ENCODE data around the gene PTPRM. TPM values are rescaled to one million over a fixed set of nuclear protein-coding genes. Genes with fewer than 3 reads are reported as not detected.

Gene PTPRM
- total RNA-seq, 1 donor from 2014 or later: 1.00 TPM

- H3K36me3 Mint-ChIP-seq (ENCODE audit: low read depth): no peaks in the 10 kb centered on the region
- CTCF ChIA-PET: no interaction called here
- intact Hi-C loops (cut with micrococcal nuclease): no loop called here
- POLR2A ChIA-PET: no interaction called here
- H3K9me3 Mint-ChIP-seq: peaks cover 18% of the 10 kb centered on the region
- TF ChIP-seq, protein P1, sequence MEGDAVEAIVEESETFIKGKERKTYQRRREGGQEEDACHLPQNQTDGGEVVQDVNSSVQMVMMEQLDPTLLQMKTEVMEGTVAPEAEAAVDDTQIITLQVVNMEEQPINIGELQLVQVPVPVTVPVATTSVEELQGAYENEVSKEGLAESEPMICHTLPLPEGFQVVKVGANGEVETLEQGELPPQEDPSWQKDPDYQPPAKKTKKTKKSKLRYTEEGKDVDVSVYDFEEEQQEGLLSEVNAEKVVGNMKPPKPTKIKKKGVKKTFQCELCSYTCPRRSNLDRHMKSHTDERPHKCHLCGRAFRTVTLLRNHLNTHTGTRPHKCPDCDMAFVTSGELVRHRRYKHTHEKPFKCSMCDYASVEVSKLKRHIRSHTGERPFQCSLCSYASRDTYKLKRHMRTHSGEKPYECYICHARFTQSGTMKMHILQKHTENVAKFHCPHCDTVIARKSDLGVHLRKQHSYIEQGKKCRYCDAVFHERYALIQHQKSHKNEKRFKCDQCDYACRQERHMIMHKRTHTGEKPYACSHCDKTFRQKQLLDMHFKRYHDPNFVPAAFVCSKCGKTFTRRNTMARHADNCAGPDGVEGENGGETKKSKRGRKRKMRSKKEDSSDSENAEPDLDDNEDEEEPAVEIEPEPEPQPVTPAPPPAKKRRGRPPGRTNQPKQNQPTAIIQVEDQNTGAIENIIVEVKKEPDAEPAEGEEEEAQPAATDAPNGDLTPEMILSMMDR (IDR thresholded peaks at IDR 0.05): no peak
- no peaks in the 10 kb centered on the region for H3K27me3 Mint-ChIP-seq
- H3K4me3 Mint-ChIP-seq: no peak overlapping the region
- no peak overlapping the region for H3K27ac Mint-ChIP-seq
- ATAC-seq (ENCODE audit: low read depth): no peak
- H3K4me1 Mint-ChIP-seq: no peaks in the 10 kb centered on the region
- DNase-seq: no peak
Observed at GRCh38 chr18:8177330-8178016, 610.4 kb downstream of the PTPRM start.

GRCh38 chr18:8186413-8186812, 619.3 kb downstream of the PTPRM start:
- Mint-ChIP-seq H3K27ac (no peak overlapping the region), H3K4me3 (no peak overlapping the region), H3K4me1 (no peaks in the 10 kb centered on the region), H3K9me3 (peaks cover 2% of the 10 kb centered on the region), H3K27me3 (no peaks in the 10 kb centered on the region), H3K36me3 (ENCODE audit: low read depth) (no peaks in the 10 kb centered on the region)
- ATAC-seq (ENCODE audit: low read depth) (no peak), DNase-seq (no peak)
- CTCF ChIA-PET: no interaction called here
- TF ChIP-seq, protein P1 (IDR thresholded peaks at IDR 0.05): no peak
- intact Hi-C loops (cut with micrococcal nuclease): no loop called here
- POLR2A ChIA-PET: no interaction called here

DNA sequence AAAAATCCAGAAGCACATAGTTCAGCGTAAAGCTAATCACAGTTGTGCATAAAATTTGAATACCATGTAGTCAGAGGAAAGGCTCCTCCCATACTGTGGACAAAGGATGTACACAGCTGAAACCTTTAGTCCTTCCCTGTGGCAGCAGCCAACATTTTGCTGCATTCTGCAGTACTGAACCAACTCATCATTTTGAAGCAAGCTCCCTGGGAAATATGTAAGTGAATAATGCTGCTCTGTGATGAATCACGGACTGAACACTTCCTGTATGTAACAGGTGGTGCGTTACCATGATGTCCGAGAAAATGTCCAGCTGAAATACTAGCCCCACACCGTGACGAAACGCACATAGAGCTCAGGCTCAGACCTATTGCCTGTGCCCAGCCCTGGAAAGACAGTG, 621.1 kb downstream of the PTPRM start:
- Mint-ChIP-seq H3K9me3 (no peaks in the 10 kb centered on the region), H3K36me3 (ENCODE audit: low read depth) (no peaks in the 10 kb centered on the region), H3K27ac (no peak overlapping the region), H3K27me3 (no peaks in the 10 kb centered on the region), H3K4me3 (no peak overlapping the region), H3K4me1 (no peaks in the 10 kb centered on the region)
- CTCF ChIA-PET: no interaction called here
- POLR2A ChIA-PET: no interaction called here
- intact Hi-C loops (cut with micrococcal nuclease): no loop called here
- DNase-seq (no peak), ATAC-seq (ENCODE audit: low read depth) (no peak)
- TF ChIP-seq, protein P1 (IDR thresholded peaks at IDR 0.05): no peak

DNA sequence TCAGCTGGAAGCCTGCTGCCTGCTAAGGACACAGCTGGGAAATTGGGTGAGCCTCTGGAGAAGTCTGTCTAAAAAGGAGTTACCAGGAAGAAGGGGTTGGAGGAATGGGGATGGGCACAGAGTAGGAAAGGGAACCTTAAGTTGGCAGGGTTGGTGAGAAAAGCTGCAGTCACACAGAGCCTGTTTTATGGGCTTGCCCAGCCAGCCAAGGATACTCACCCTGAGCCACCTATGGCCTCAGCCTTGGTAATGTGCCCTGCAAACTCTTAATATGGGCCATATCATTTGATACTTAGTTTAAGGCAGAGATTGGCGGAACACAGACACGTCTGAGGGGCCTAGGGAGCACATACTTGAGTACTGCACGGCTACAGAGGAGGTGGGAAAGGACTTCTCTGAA, 623.9 kb downstream of the PTPRM start:
- ATAC-seq (ENCODE audit: low read depth) (no peak), DNase-seq (no peak)
- Mint-ChIP-seq H3K4me3 (no peak overlapping the region), H3K27me3 (no peaks in the 10 kb centered on the region), H3K27ac (no peak overlapping the region), H3K9me3 (no peaks in the 10 kb centered on the region), H3K36me3 (ENCODE audit: low read depth) (no peaks in the 10 kb centered on the region), H3K4me1 (no peaks in the 10 kb centered on the region)
- TF ChIP-seq, protein P1 (IDR thresholded peaks at IDR 0.05): no peak
- CTCF ChIA-PET: no interaction called here
- intact Hi-C loops (cut with micrococcal nuclease): no loop called here
- POLR2A ChIA-PET: no interaction called here

DNA sequence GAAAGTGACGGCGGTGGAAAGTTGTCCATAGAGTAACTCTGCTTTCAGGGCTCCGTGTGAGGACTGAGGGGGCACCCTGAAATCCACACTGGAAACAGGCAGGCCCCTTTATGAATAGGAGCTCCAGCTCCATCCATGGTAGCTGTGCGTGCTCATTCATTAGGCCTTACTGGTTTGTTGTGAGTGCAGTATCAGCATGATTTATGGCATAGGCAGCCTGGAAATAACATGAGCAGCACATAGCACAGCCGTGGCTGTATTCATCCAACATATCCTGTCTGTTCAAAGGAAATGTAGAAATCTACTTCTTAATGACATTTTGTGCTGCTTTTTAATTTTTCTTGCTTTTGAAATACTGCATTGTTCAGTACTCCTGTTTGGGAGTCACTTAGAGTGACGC, 627.3 kb downstream of the PTPRM start:
- DNase-seq (no peak), ATAC-seq (ENCODE audit: low read depth) (no peak)
- ChIA-PET POLR2A (no interaction called here), CTCF (no interaction called here)
- H3K4me1 Mint-ChIP-seq: no peaks in the 10 kb centered on the region
- no peaks in the 10 kb centered on the region for H3K36me3 Mint-ChIP-seq (ENCODE audit: low read depth)
- no peak overlapping the region for H3K4me3 Mint-ChIP-seq
- no peak overlapping the region for H3K27ac Mint-ChIP-seq
- H3K9me3 Mint-ChIP-seq: no peaks in the 10 kb centered on the region
- TF ChIP-seq, protein P1 (IDR thresholded peaks at IDR 0.05): no peak
- intact Hi-C loops (cut with micrococcal nuclease): no loop called here
- H3K27me3 Mint-ChIP-seq: no peaks in the 10 kb centered on the region

Data from activated B cell treated with CpG ODN at 0.5 μM for 24 hours (primary cell).